Pancreas (tissue), 10 donors: ENCODE data around the gene S100A3. TPM values are rescaled to one million over a fixed set of nuclear protein-coding genes. Genes with fewer than 3 reads are reported as not detected.

Source experiments
- ATAC-seq, 4 donors: fragments of 200-7000 bp; cut with Tn5 transposase; one replicate each; pipeline versions ENCODE4 v1.8.0 to v1.9.1; 2020; ENCODE audit warnings: mild to moderate bottlenecking in 4 of 4, moderate library complexity in 4 of 4
- DNase-seq, 6 donors: peaks; one replicate each; pipeline ENCODE4 v3.0.0-alpha.2; 2020
- FAIRE-seq: peaks from 2 replicates; lab custom pipeline; 2012; peaks lifted over from hg19 to GRCh38; lab: Jason Lieb, UNC
- H3K27ac ChIP-seq, 4 donors: fragments of 200-600 bp; sonication (generic); 1 replicate in 3 of 4; 2 replicates in 1 of 4; pipeline versions ENCODE4 v1.5.0 to v1.8.0; 2020
- H3K27me3 ChIP-seq, 4 donors: fragments of 200-600 bp; one replicate each; pipeline ENCODE4 v1.8.0; 2021
- H3K36me3 ChIP-seq, 3 donors: fragments of 200-600 bp; sonication (generic) in 1 of 3; one replicate each; pipeline versions ENCODE4 v1.5.0 to v1.8.0; 2020 to 2021
- H3K4me1 ChIP-seq, 3 donors: fragments of 200-600 bp; one replicate each; pipeline ENCODE4 v1.8.0; 2021
- H3K4me3 ChIP-seq, 4 donors: fragments of 200-600 bp; sonication (generic) in 2 of 4; one replicate each; pipeline versions ENCODE4 v1.5.0 to v1.8.0; 2020 to 2021
- H3K9me3 ChIP-seq, 4 donors: fragments of 200-600 bp; one replicate each; pipeline ENCODE4 v1.8.0; 2021
- CTCF ChIP-seq, 4 donors: fragments of 200-600 bp; sonication (generic) in 3 of 4; IDR thresholded peaks; one replicate each; pipeline versions ENCODE4 v1.5.0 to v1.8.0; 2021; ENCODE audit warnings: antibody characterized with exemption in 4 of 4
- WGBS, 2 donors: extraction: QIAGEN DNeasy Blood & Tissue Kit; methylation state at CpG; one replicate each; pipeline ENCODE4 v1.1.7; 2013; 5-methylcytosine and 5-hydroxymethylcytosine counted together
- intact Hi-C, 3 donors: fragments of 100-400 bp; cut with DNase I; formaldehyde crosslinking; loops; one replicate each; pipeline versions ENCODE4 v1.11.1 to v1.14.2; 2022
- polyA plus RNA-seq, 2 donors: library from polyadenylated mRNA; stranded (reverse); fragments of 200-250 nt; gene quantifications; one replicate each; pipeline ENCODE4 v1.2.3, GENCODE V29; 2013
- total RNA-seq, 6 donors: library from RNA; stranded (reverse); fragmentation: NEBNext Ultra II Directional in 4 of 6; extraction: Animal tissue kit (Norgen Biotek cat#: 25700) in 4 of 6; gene quantifications; one replicate each; pipeline versions ENCODE4 v1.2.1 to v1.2.4, GENCODE V29; 2021 to 2023
- donor health status: healthy with polysubstance abuse.
- donor health status: DM: no; HTN: no; CAD: no; lungs with moderate emphysema.
- donor health status: DM: no; HTN: no; CAD: no.
- donor health status: control.
- donor health status: control.
- donor health status: Bipolar disorder and iron deficiency.
- donor health status: DM: yes; HTN: yes; CAD: no.
- donor health status: DM: no; HTN: no; CAD: no.
- donor health status: DM: no; HTN: no; CAD: no.
- donor health status: DM: yes; HTN: yes; CAD: no.

S100A3 gene
- total RNA-seq, result under 1 TPM in 3 of 6 donors, not detected in 3; 0.20 to 0.70 (median 0.66) TPM
- 1 to 10 TPM in 1 of 2 donors, under 1 TPM in 1; 0.38 to 1.1 TPM for polyA plus RNA-seq

GRCh38 chr1:153548722-153549688 is at the start of gene S100A3:
Gene S100A3 (minus strand): TSS chr1:153549258. CDS start chr1:153548485, 773 bp downstream.
- Histone ChIP-seq H3K4me3 (no peak within 1 kb of the TSS), H3K36me3 (no peaks in the 10 kb centered on the region), H3K27me3 (no peaks in the 10 kb centered on the region), H3K9me3 (no peaks in the 10 kb centered on the region), H3K4me1 (peaks cover 0 to 20% (median 5%) of the 10 kb centered on the region in 3 donors), H3K27ac (peak within 1 kb of the TSS in 2 of 4 donors; percentile 17 to 55)
- 70 to 81% methylated on average over 14 of the region's 14 CpGs for WGBS, 2 donors
- ATAC-seq, result peak in 3 of 4 donors; percentile 20 to 41 (median 39)
- FAIRE-seq, result no peak
- no peak for TF ChIP-seq CTCF (IDR thresholded peaks at IDR 0.05)
- peak in 4 of 6 donors; percentile 30 to 57 (median 38) for DNase-seq
- intact Hi-C loops, result no loop called here

- H3K4me1 ChIP-seq, result no peaks in the 10 kb centered on the region
- DNase-seq (no peak), ATAC-seq (peak in 1 of 4 donors; percentile 55), FAIRE-seq (no peak)
- H3K27me3 ChIP-seq, result no peaks in the 10 kb centered on the region
- no peak for TF ChIP-seq CTCF (IDR thresholded peaks at IDR 0.05)
- H3K9me3 ChIP-seq, result no peaks in the 10 kb centered on the region
- 89 to 90% methylated on average over 7 of the region's 7 CpGs for WGBS, 2 donors
- H3K27ac ChIP-seq, result no peak overlapping the region
- intact Hi-C loops, result no loop called here
- H3K4me3 ChIP-seq, result no peak overlapping the region
- no peaks in the 10 kb centered on the region for H3K36me3 ChIP-seq
Observed at GRCh38 chr1:153598309-153599172, 49.5 kb upstream of the S100A3 start.

GRCh38 chr1:153597206-153597605 is 48.1 kb upstream of the S100A3 start:
- Histone ChIP-seq H3K27me3 (no peaks in the 10 kb centered on the region), H3K4me3 (no peak overlapping the region), H3K36me3 (no peaks in the 10 kb centered on the region), H3K4me1 (peaks cover 0 to 8% (median 0%) of the 10 kb centered on the region in 3 donors), H3K27ac (no peak overlapping the region), H3K9me3 (no peaks in the 10 kb centered on the region)
- 88 to 96% methylated on average over 6 of the region's 6 CpGs for WGBS, 2 donors
- intact Hi-C loops, result no loop called here
- TF ChIP-seq CTCF (IDR thresholded peaks at IDR 0.05), result no peak
- no peak for FAIRE-seq
- DNase-seq, result no peak
- ATAC-seq, result no peak

GRCh38 chr1:153592748-153593147 is 43.7 kb upstream of the S100A3 start:
- no peak for DNase-seq

More at GRCh38 chr1:153592748-153593147, 43.7 kb upstream of the S100A3 start:
- Histone ChIP-seq H3K4me1 (peaks cover 0 to 8% (median 0%) of the 10 kb centered on the region in 3 donors), H3K4me3 (no peak overlapping the region), H3K9me3 (no peaks in the 10 kb centered on the region), H3K27ac (no peak overlapping the region), H3K36me3 (no peaks in the 10 kb centered on the region), H3K27me3 (no peaks in the 10 kb centered on the region)
- 55 to 58% methylated on average over 4 of the region's 4 CpGs for WGBS, 2 donors
- intact Hi-C loops, result no loop called here
- FAIRE-seq, result no peak
- TF ChIP-seq CTCF (IDR thresholded peaks at IDR 0.05), result no peak
- no peak for ATAC-seq
